Activated T-cell treated with anti-CD3 and anti-CD28 coated beads for 1 hour (primary cell): Measurements from ENCODE around the gene RBM15.

Source experiments
- DNase-seq: peaks from one replicate; pipeline ENCODE4 v3.0.0-alpha.2; 2020; ENCODE audit warnings: low read depth

RBM15 gene, protein sequence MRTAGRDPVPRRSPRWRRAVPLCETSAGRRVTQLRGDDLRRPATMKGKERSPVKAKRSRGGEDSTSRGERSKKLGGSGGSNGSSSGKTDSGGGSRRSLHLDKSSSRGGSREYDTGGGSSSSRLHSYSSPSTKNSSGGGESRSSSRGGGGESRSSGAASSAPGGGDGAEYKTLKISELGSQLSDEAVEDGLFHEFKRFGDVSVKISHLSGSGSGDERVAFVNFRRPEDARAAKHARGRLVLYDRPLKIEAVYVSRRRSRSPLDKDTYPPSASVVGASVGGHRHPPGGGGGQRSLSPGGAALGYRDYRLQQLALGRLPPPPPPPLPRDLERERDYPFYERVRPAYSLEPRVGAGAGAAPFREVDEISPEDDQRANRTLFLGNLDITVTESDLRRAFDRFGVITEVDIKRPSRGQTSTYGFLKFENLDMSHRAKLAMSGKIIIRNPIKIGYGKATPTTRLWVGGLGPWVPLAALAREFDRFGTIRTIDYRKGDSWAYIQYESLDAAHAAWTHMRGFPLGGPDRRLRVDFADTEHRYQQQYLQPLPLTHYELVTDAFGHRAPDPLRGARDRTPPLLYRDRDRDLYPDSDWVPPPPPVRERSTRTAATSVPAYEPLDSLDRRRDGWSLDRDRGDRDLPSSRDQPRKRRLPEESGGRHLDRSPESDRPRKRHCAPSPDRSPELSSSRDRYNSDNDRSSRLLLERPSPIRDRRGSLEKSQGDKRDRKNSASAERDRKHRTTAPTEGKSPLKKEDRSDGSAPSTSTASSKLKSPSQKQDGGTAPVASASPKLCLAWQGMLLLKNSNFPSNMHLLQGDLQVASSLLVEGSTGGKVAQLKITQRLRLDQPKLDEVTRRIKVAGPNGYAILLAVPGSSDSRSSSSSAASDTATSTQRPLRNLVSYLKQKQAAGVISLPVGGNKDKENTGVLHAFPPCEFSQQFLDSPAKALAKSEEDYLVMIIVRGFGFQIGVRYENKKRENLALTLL

DNA sequence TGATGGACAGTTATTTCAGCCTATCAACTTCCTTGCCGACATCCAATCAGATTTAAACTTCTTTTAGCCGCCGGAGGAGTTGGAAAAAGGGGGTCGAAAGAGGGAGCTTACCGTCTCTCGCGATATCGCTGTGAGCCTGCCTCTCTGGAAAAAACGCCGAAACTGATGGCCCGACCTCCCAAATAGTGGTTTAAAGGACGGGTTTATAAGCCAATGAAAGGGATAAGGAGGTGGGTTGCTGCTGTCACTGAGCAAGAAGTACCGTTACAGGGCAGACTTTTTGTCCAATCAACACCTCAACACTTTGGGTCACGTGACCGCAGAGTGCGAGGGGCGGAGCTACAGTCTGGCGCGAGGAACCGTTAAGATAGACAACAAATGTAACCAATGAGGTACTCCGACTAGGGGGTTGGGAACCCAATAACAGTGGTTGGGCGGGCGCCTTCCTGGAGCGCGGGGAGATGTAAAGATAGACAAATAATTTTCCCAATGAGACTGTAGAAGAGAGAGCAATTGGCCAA is at the start of gene RBM15:
Gene RBM15 (plus strand): TSS at position 492 of the 521 bp plus-strand sequence. CDS start 29 bp downstream, at position 521.
- DNase-seq, result peak; percentile 89

DNA sequence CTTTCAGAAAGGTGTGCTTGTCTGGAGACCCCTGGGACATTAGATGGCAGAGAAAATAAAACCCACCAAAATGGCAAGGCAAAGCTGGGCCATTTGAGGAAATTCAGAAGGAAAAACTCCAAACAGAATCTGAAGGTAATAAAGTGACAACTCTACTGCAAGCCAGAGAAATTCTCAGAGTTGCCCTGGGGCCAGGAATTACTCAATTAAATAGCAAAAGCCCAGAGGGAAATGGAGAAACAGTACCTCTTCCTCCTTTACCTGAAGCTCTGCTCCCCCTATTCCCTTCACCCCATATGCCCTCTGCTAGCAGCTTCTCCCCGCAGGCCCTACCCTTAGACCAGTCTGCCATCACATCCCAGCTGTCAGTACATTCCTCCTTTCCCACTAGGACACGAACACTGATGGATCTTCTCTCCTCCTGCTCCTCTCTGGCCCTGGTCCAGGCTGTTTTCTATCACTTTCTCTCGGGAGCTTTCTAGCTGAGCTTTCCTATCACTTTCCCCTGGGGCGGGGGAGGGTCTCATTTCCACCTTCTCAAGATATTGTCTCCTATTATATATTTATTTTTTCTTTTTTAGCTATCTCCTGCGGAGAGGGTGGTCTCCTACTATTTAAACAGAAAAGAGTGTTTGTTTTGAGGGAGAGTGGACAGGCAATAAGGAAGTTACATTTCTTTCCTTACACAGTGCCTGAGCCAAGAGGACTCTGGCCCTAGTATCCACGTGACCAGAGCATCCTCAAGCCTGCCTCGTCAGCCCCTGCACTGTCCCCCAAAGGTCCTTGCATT is 47.7 kb upstream of the RBM15 start:
- no peak for DNase-seq

DNA sequence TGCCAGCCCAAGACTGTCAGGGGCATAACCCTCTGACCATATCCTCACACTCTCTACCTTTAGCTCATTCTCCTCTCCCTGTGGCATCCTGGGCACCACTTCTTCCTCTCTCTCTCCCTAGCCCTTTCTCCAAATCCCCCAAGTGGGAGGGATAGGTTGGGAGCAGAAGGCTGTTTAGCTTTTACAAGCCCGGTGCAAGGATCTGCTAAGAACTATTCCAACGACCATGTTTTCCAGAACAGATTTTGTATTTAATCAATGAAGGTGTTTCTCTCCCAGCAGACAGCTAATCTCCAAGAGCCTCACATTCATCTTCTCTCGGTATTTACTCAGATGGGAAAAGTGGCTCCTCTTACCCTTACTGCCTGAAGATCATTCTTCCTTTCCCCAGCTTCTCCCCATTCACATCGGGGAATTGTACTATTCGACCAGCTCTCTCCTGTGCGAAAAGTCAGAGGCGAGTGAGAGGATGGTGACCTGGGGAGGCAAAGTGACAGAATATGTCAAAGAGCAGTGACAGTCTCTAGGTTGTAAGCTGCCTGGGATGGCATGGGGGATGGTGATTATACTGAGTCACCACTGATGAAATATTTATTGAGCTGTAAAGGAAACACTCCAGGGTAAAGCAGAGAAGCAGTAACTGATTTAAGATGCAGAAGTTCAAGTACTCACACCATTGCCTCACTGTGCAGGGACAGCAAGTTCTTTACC is 47.0 kb upstream of the RBM15 start:
- no peak for DNase-seq

DNA sequence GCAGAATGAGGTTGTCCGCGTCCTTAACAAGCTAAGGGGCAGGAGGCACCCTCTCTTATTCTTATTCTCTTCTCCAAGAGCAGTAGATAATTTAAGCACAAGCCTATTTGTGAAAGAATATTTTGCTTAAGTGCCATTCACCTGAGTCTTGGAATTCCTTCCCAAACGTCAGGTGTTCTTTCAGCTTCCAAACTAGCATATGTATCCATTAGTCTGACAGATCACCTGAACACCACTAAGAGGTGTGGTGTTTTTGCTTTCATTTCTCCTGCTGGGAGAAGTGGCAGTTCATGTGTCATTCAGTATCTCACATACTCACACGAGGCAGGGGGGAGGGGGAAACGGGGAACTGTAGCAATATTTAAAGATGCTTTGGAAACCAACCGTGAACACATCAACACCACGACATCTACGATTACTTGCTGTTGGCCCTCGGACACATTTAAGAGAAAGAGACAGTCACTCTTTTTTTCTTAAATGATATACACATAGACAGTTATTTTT is 45.5 kb upstream of the RBM15 start:
- no peak for DNase-seq

DNA sequence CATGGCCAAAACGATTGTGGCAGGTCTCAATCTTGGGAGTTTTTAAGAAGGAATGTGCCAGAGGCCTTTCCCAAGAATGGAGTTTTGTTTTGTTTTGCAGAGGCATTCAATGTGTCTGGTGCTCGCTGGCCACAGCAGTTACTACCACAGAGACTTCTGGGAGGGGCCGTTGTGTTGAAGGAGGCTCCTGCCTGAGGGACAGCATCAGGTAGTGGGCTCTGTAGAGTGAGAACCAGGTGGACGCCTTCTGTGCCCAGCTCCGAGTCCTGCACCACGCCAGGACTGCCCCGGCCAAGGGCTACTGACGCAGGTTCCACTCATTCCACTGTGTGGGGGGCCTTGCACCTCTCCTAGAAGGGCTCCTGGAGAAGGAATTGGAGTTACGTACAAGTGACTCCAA is 44.9 kb upstream of the RBM15 start:
- no peak for DNase-seq

DNA sequence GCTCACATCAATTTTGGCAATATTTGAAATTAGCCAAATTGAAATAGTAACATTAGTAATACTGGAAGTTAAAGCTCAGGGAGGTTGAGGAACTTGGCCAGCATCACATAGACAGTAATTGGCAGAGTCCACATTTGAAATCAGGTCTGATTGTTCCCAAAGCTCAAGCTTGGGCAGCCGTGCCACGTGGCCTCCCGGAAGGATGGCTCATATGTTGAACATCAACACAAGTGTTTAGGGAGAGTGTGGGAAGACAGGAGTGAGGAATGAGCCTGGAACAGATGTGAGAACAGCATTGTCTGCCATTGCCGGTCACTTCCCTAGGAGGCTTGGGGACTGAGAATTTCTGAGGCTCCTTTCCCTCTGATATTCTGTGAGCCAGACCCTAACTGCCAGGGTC is 40.2 kb upstream of the RBM15 start:
- DNase-seq, result no peak

DNA sequence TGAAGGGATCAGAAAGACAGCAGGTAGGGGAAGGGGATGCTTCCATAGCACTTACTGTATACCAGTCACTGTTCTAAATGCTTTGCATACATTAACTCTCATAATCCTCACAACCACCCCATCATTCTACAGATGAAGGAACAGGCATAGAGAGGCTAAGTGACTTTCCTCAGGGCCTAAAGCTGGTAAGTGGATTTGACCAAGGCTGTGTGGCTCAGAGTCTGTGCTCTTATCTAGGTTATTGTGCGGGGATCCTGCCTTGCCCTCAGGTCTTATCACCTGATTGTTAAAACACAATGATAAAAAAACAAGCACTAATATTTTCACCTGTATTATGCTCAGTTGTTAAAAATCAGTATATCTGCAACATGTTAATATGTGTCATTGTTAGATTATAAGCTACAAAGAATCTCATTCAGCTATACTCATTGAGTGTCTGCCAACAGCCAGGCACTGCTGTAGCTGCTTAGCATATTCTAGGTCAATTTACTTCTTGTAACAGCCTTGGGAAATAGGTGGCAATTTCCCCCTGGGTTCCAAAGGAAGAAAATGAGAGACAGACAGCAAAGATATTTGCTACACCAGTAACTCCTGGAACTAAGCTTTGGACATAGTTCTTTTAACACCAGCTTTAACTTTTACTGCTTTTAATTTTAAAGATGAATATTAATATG is 38.6 kb upstream of the RBM15 start:
- no peak for DNase-seq

DNA sequence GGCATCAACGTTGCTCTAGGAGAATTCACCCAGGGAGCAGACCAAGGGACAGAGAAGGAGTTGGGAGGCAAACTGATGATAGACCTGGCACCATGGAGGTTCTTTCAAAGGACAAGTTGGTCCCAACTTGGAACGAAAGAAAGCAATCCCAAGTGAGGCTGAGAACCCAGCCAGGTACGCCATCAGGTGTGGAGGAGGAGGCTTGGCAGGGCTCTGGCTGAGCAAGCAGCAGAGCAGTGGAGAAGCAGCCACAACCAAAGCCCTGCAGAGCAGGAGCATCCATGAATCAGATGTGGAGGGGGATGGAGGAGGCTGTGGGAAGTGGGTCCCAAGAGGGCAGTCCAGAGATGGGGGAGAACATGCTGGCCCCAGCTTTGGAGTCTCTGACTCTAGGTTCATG is 36.3 kb upstream of the RBM15 start:
- DNase-seq, result no peak

DNA sequence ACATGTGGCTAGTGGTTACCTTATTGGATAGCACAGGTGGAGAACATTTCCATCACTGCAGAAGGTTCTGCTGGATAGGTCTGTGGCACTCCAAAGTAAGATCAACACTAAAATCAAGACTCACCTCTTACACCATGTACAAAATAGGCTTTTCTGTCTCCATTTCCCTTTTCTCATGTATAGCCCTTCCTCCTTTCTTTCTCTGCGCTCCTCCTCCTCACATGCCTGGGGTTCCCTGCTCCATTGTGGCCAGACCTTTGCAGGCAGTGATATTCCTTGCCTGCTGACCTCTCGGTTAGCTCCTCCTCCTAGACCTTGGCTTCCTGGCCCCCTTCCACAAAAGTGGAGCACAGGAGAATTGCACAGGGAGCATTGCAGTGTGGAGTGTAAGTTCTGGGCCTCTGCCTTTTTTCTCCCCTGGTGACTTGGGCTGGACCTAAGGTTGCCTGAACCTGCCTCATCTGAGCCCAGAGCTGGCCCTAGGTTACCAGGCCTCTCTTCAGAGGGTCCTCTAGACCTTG is 33.2 kb upstream of the RBM15 start:
- no peak for DNase-seq

DNA sequence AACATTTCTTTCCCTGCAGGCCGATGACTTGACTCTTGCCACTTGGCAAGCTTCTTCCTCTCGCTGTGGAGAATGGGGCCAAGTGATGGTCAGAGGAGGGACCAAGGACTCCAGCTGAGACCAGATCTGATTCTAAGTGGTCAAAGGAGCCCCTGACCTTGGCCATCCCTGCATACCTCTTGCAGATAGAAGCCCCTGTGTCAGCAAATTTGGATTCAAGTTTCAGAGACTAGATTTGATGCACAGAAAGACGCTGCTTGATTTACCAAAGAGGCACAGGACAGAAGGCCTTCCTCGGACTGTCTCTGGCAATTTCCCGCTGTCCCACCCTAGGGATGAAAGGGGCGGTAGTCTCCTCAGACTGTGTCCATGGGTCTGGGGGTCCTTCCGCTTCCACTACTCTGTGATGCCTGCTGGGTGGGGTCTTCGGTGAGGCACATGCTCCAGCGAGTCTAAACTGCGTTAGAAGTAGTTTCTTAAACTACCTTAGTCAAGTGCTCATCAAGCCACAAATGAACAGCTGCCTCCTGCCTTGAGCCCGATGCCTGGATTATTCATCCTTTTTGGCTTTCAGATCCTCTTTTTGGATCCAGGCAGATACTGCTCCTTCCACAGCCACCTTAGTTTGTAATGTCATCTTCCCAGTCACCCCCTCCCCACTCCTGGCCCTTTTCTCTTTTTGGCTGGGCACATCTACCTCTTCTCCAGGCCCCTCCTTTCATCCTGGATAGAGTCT is 31.8 kb upstream of the RBM15 start:
- no peak for DNase-seq

DNA sequence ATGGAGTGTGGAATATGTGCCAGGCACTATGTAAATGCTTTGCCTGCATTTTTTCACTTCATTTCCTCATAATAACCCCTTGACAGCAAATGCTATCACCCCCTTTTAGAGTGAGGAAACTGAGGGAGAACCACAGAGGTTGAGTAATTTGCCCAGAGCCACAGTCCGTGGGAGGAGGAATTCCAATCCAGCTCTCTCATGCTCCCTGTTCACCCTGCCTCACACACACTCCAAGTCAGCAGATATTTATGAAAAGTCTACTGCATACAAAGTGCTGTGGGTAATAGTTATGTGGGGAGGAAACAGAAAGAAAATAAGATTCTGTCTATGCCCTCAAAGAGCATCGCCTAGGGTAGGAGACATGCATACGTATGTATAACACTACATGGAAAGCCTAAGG is 30.9 kb upstream of the RBM15 start:
- no peak for DNase-seq

DNA sequence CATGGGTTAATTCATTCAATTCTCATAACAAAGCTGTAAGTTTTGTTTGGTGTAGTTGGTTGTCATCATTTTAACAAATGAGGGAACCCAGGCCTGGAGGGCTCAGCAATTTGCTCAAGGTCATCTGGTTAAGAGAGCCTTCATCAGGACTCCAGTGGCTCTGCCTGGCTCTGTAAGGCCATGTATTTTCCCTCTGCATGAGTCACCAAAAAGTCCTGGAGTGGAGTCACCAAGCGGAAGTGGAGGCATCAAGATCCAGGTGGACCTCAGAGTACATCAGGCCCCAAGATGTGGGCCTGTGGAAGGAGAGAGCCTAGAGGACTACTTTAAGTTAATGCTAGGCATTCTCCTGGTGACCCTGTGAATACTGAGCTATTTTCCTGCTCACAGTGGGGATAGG is 30.0 kb upstream of the RBM15 start:
- DNase-seq, result no peak

DNA sequence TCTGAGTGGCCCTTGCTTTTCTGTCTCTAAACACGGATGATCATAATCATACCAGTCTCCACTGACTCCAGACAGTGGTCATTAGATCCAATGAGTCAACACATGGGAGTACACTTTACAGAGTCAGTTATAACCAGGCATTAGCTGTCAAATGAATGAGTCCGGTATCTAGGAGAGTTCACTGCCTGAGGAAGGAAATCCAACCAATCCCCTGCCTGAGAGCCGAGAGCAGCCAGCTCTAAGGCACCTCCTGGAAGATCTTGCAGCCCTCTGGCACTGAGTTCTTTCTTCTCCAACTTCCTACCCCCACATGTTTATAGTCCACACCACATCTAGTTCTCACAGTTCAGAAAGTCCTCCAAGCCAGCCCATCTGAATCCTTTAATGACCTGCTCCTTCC is 29.4 kb upstream of the RBM15 start:
- DNase-seq, result no peak

DNA sequence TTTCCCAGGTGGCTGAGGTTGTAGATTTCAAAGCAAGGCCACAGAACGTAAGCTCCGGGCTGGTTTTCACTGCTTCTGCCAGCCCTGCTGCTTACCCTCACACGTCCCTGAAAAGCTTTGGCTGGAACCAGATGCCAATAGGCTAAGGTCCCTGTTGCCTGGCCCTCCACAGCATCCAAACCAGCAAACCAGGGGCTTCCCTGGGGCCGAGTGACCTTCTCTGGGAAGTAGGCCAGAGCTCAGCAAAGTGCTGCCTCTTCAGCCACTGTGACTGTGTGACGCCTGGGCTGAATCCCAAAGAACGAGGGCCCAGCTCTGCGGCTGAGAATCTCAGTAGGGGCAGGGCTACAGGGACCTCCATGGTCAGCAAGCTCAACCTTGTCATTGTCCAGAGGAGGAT is 28.9 kb upstream of the RBM15 start:
- DNase-seq, result no peak

DNA sequence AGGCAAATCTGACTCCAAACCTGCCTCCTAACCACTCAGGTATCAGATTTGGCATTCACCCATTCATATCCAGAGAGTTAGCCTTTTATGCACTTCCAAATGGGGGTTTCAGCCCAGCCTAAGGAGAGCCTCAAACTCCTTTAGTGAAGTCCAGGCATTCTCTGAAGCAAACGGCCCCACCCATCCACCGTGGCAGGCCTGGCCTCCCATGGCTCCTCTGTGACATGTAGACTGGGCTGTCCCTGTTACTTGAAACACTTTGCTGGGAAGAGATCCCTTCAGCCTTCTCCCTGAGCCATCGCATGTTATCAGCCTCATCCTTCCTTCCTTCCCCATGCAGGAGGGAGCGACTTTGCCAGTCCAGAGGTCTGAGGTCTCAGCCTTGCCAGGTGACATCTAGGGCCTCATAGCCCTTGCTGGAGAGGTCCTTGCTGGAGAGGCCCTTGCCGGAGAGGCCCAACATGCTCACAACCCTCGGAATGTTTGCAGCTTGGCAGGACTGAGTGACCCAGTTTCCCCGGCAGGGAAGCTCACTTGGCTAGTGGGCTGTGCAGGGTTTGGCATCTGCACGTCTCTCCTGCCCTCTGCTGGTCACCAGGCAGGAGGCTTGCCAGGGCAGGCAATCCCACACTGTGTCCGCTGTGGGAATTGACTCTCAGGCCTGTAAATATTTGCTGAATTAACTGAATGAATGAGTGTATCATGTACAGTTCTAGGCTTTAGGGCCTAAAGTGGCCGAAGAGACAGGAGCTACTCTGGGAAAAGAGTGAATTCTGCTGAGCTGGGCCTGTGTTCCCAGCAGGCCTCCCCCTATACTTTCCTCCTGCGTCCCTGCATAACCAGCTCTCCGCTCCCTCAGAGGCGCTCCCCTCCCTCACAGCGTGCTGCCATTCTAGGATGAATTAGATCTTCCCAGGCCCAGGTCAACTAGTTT is 26.7 kb upstream of the RBM15 start:
- peak; percentile 62 for DNase-seq

DNA sequence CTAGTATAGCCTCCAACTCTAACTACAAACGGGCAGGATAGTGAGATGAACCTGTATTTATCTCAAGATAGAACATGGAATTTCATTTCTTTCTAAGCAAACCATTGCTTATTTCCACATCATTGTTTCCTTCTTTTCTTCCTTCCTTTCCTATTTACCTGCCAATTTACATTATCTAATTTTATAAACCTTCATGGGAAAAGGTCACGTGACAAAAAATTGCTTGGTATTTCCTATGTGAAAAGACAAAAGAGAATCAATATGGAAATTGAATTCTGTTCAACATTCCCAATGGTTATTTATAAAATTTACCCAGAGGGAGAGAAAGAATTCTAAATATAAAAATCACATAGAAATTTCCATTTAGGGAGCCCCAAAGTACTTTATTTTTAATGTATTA is 22.4 kb upstream of the RBM15 start:
- no peak for DNase-seq

DNA sequence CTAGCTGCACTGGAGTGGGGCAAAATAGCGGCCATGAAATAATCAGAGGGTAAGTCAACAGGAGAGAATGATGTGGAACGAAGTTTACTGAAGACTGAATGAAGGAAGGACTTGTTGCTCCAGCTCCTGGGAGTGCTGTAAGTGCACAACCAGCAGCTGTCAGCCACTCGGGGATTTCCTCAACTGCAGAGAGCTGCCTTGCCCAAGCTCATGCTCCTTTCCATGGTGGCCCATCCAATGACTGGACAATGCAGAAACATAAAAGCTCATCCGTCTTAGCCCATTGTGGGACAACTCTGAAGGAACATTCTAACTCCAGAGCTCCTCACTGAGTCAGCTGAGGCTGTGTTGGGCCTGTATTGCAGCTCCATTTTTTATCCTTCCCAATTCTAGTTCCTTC is 21.1 kb upstream of the RBM15 start:
- no peak for DNase-seq

DNA sequence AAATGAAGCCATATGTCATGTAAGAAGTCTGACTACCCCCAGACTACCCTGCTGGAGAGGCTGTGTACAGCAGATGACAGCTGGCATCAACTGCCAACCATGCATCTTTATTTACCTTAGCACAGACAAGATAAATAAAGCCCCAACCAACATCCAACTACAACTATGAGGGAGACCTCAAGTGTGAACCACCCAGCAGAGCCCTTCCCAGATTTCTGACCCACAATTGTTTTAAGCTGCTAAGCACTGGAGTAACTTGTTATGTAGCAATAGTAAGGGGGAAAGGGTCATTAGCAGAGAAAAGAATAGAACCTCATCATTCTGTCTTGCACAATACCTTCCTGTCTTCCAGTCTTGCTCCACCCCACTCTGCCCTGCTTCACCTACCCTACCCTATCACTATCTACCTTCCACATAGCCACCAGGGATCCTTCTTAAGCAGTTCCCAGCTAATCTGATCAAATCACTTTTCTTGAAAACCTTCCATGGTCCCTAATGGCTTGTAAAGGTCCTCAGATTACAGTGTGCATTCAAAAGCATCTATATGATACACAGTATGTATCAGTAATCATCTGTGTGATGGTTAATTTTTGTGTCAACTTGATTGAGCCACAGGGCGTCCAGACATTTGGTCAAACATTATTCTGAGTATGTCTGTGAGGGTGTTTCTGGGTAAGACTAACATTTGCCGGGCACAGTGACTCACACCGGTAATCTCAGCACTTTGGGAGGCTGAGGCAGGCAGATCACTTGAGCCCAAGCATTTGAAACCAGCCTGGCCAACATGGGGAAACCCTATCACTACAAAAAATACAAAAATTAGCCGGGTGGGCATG is 19.6 kb upstream of the RBM15 start:
- no peak for DNase-seq
